ENCODE measurements around the gene DSCAML1. TPM values are rescaled to one million over a fixed set of nuclear protein-coding genes. Genes with fewer than 3 reads are reported as not detected.

Gene DSCAML1
- total and polyA plus RNA-seq, 2 donors = 1.4 to 2.0 TPM

- H3K4me1 ChIP-seq (ENCODE audit: insufficient read depth) = no peaks in the 10 kb centered on the region
- H3K4me3 ChIP-seq (ENCODE audit: low read depth, low read length) = no peak overlapping the region
- H3K27ac ChIP-seq (ENCODE audit: low read depth) = no peak overlapping the region
- DNase-seq (ENCODE audit: extremely low spot score) = no peak
- 93% methylated on average over 4 of the region's 4 CpGs for WGBS
- no peaks in the 10 kb centered on the region for H3K36me3 ChIP-seq (ENCODE audit: insufficient read depth)
Measured at GRCh38 chr11:117575856-117576255, 221.2 kb downstream of the DSCAML1 start.

GRCh38 chr11:117574551-117574950 lies 222.5 kb downstream of the DSCAML1 start:
- no peak overlapping the region for H3K27ac ChIP-seq (ENCODE audit: low read depth)
- no peak overlapping the region for H3K4me3 ChIP-seq (ENCODE audit: low read depth, low read length)
- H3K36me3 ChIP-seq (ENCODE audit: insufficient read depth) = no peaks in the 10 kb centered on the region
- H3K4me1 ChIP-seq (ENCODE audit: insufficient read depth) = no peaks in the 10 kb centered on the region
- 89% methylated on average over 3 of the region's 3 CpGs for WGBS
- no peak for DNase-seq (ENCODE audit: extremely low spot score)

GRCh38 chr11:117573326-117573725 lies 223.7 kb downstream of the DSCAML1 start:
- no peaks in the 10 kb centered on the region for H3K36me3 ChIP-seq (ENCODE audit: insufficient read depth)
- 88% methylated on average over 8 of the region's 8 CpGs for WGBS
- no peak for DNase-seq (ENCODE audit: extremely low spot score)
- no peaks in the 10 kb centered on the region for H3K4me1 ChIP-seq (ENCODE audit: insufficient read depth)
- no peak overlapping the region for H3K4me3 ChIP-seq (ENCODE audit: low read depth, low read length)
- H3K27ac ChIP-seq (ENCODE audit: low read depth) = no peak overlapping the region

- Histone ChIP-seq H3K36me3 (ENCODE audit: insufficient read depth) (no peaks in the 10 kb centered on the region), H3K27ac (ENCODE audit: low read depth) (no peak overlapping the region), H3K4me1 (ENCODE audit: insufficient read depth) (no peaks in the 10 kb centered on the region), H3K4me3 (ENCODE audit: low read depth, low read length) (no peak overlapping the region)
- DNase-seq (ENCODE audit: extremely low spot score) = no peak
- 87% methylated on average over 5 of the region's 5 CpGs for WGBS
Measured at GRCh38 chr11:117572671-117573070, 224.3 kb downstream of the DSCAML1 start.

- DNase-seq (ENCODE audit: extremely low spot score) = no peak
- H3K4me1 ChIP-seq (ENCODE audit: insufficient read depth) = no peaks in the 10 kb centered on the region
- no peak overlapping the region for H3K27ac ChIP-seq (ENCODE audit: low read depth)
- H3K4me3 ChIP-seq (ENCODE audit: low read depth, low read length) = no peak overlapping the region
- no peaks in the 10 kb centered on the region for H3K36me3 ChIP-seq (ENCODE audit: insufficient read depth)
- 73% methylated on average over 5 of the region's 5 CpGs for WGBS
Measured at GRCh38 chr11:117572129-117572528, 224.9 kb downstream of the DSCAML1 start.

GRCh38 chr11:117570701-117571100 lies 226.3 kb downstream of the DSCAML1 start:
- Histone ChIP-seq H3K4me3 (ENCODE audit: low read depth, low read length) (no peak overlapping the region), H3K36me3 (ENCODE audit: insufficient read depth) (no peaks in the 10 kb centered on the region), H3K27ac (ENCODE audit: low read depth) (no peak overlapping the region), H3K4me1 (ENCODE audit: insufficient read depth) (no peaks in the 10 kb centered on the region)
- 78% methylated on average over 5 of the region's 5 CpGs for whole genome bisulfite sequencing
- no peak for DNase-seq (ENCODE audit: extremely low spot score)

GRCh38 chr11:117569911-117570310 lies 227.1 kb downstream of the DSCAML1 start:
- Histone ChIP-seq H3K4me3 (ENCODE audit: low read depth, low read length) (no peak overlapping the region), H3K36me3 (ENCODE audit: insufficient read depth) (no peaks in the 10 kb centered on the region), H3K27ac (ENCODE audit: low read depth) (no peak overlapping the region), H3K4me1 (ENCODE audit: insufficient read depth) (no peaks in the 10 kb centered on the region)
- WGBS = 89% methylated on average over 9 of the region's 9 CpGs
- DNase-seq (ENCODE audit: extremely low spot score) = no peak

GRCh38 chr11:117565709-117566108 lies 231.3 kb downstream of the DSCAML1 start:
- H3K36me3 ChIP-seq (ENCODE audit: insufficient read depth) = no peaks in the 10 kb centered on the region
- WGBS = 45% methylated on average over 4 of the region's 4 CpGs
- DNase-seq (ENCODE audit: extremely low spot score) = no peak
- no peaks in the 10 kb centered on the region for H3K4me1 ChIP-seq (ENCODE audit: insufficient read depth)
- H3K4me3 ChIP-seq (ENCODE audit: low read depth, low read length) = no peak overlapping the region
- no peak overlapping the region for H3K27ac ChIP-seq (ENCODE audit: low read depth)

- no peaks in the 10 kb centered on the region for H3K4me1 ChIP-seq (ENCODE audit: insufficient read depth)
- H3K36me3 ChIP-seq (ENCODE audit: insufficient read depth) = no peaks in the 10 kb centered on the region
- H3K4me3 ChIP-seq (ENCODE audit: low read depth, low read length) = no peak overlapping the region
- H3K27ac ChIP-seq (ENCODE audit: low read depth) = no peak overlapping the region
- DNase-seq (ENCODE audit: extremely low spot score) = no peak
- 86% methylated on average over 4 of the region's 4 CpGs for WGBS
Measured at GRCh38 chr11:117564321-117564720, 232.7 kb downstream of the DSCAML1 start.

- Histone ChIP-seq H3K27ac (ENCODE audit: low read depth) (no peak overlapping the region), H3K4me3 (ENCODE audit: low read depth, low read length) (no peak overlapping the region), H3K4me1 (ENCODE audit: insufficient read depth) (no peaks in the 10 kb centered on the region), H3K36me3 (ENCODE audit: insufficient read depth) (no peaks in the 10 kb centered on the region)
- WGBS = 88% methylated on average over 7 of the region's 7 CpGs
- no peak for DNase-seq (ENCODE audit: extremely low spot score)
Measured at GRCh38 chr11:117563556-117563955, 233.5 kb downstream of the DSCAML1 start.

- WGBS = 64% methylated on average over 6 of the region's 6 CpGs
- Histone ChIP-seq H3K4me1 (ENCODE audit: insufficient read depth) (no peaks in the 10 kb centered on the region), H3K27ac (ENCODE audit: low read depth) (no peak overlapping the region), H3K36me3 (ENCODE audit: insufficient read depth) (no peaks in the 10 kb centered on the region), H3K4me3 (ENCODE audit: low read depth, low read length) (no peak overlapping the region)
- no peak for DNase-seq (ENCODE audit: extremely low spot score)
Measured at GRCh38 chr11:117562136-117562535, 234.9 kb downstream of the DSCAML1 start.

- Histone ChIP-seq H3K36me3 (ENCODE audit: insufficient read depth) (no peaks in the 10 kb centered on the region), H3K27ac (ENCODE audit: low read depth) (no peak overlapping the region), H3K4me3 (ENCODE audit: low read depth, low read length) (no peak overlapping the region), H3K4me1 (ENCODE audit: insufficient read depth) (no peaks in the 10 kb centered on the region)
- DNase-seq (ENCODE audit: extremely low spot score) = no peak
- WGBS = 85% methylated on average over 5 of the region's 5 CpGs
Measured at GRCh38 chr11:117560780-117561530, 236.1 kb downstream of the DSCAML1 start.

- no peak for DNase-seq (ENCODE audit: extremely low spot score)
- WGBS = 80% methylated on average over 5 of the region's 5 CpGs
- no peak overlapping the region for H3K4me3 ChIP-seq (ENCODE audit: low read depth, low read length)
- H3K36me3 ChIP-seq (ENCODE audit: insufficient read depth) = no peaks in the 10 kb centered on the region
- H3K27ac ChIP-seq (ENCODE audit: low read depth) = no peak overlapping the region
- H3K4me1 ChIP-seq (ENCODE audit: insufficient read depth) = no peaks in the 10 kb centered on the region
Measured at GRCh38 chr11:117559698-117560097, 237.3 kb downstream of the DSCAML1 start.

GRCh38 chr11:117557361-117557760 lies 239.7 kb downstream of the DSCAML1 start:
- Histone ChIP-seq H3K36me3 (ENCODE audit: insufficient read depth) (no peaks in the 10 kb centered on the region), H3K4me3 (ENCODE audit: low read depth, low read length) (no peak overlapping the region), H3K27ac (ENCODE audit: low read depth) (no peak overlapping the region), H3K4me1 (ENCODE audit: insufficient read depth) (no peaks in the 10 kb centered on the region)
- 65% methylated on average over 7 of the region's 7 CpGs for WGBS
- DNase-seq (ENCODE audit: extremely low spot score) = no peak

All from urinary bladder (tissue), 4 donors.